Spleen (tissue), 7 donors: ENCODE measurements around the gene DYNC1LI1.

Source experiments
- POLR2A ChIP-seq, 3 donors: fragments of 450-650 bp; IDR thresholded peaks; one replicate each; pipeline ENCODE4 v1.5.1; 2017; ENCODE audit warnings: antibody characterized with exemption in 3 of 3, mild to moderate bottlenecking in 1 of 3
- POLR2AphosphoS5 ChIP-seq, 3 donors: sonication (generic); formaldehyde crosslinking; IDR thresholded peaks; one replicate each; pipeline ENCODE4 v1.5.1; 2017; ENCODE audit warnings: antibody characterized with exemption in 3 of 3
- TF ChIP-seq, protein P1 (sequence below), 11 experiments: fragments of 200-600 bp in 7 of 11; fragments of 450-650 bp in 4 of 11; sonication (generic) in 4 of 11; IDR thresholded peaks in 8 of 11; conservative IDR thresholded peaks in 3 of 11; 1 replicate in 7 of 11; 2 replicates in 4 of 11; pipeline versions ENCODE4 v1.4.0 to v1.8.0; 2016 to 2021; ENCODE audit warnings: antibody characterized with exemption in 11 of 11, inconsistent platforms in 4 of 11, mild to moderate bottlenecking in 1 of 11
- donor health status: DM: no; HTN: no; CAD: no; lungs with moderate emphysema.
- donor health status: DM: no; HTN: no; CAD: no.
- donor health status: DM: no; HTN: no; CAD: no.

DNA sequence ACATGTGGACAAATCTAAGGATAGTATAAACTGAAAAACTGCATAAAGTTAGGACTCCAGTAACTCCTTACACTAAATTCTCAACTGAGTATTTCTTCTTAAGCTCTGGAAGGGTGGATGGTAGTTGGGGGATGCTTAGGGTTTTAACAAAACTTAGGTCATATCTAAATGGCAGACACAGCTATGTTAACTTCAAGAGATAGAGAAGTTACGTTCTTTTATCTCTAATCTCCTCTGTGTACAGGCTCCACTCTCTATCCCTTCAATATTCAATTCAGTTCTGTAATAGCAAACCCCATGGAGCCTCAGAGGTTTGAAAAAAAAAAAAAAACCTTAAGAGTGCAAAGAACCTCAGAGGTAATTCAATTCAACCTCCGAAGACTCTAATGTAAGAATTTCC is 71.1 kb downstream of the DYNC1LI1 start:
- TF ChIP-seq, protein P1, sequence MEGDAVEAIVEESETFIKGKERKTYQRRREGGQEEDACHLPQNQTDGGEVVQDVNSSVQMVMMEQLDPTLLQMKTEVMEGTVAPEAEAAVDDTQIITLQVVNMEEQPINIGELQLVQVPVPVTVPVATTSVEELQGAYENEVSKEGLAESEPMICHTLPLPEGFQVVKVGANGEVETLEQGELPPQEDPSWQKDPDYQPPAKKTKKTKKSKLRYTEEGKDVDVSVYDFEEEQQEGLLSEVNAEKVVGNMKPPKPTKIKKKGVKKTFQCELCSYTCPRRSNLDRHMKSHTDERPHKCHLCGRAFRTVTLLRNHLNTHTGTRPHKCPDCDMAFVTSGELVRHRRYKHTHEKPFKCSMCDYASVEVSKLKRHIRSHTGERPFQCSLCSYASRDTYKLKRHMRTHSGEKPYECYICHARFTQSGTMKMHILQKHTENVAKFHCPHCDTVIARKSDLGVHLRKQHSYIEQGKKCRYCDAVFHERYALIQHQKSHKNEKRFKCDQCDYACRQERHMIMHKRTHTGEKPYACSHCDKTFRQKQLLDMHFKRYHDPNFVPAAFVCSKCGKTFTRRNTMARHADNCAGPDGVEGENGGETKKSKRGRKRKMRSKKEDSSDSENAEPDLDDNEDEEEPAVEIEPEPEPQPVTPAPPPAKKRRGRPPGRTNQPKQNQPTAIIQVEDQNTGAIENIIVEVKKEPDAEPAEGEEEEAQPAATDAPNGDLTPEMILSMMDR (IDR thresholded peaks at IDR 0.05 in 8 of 11, conservative IDR thresholded peaks at IDR 0.05 in 3 of 11), result no peak
- TF ChIP-seq POLR2AphosphoS5 (IDR thresholded peaks at IDR 0.05) (no peak), POLR2A (IDR thresholded peaks at IDR 0.05) (no peak)
